A673 (cell line): ENCODE measurements around the gene PLA2G2A. TPM values are rescaled to one million over a fixed set of nuclear protein-coding genes. Genes with fewer than 3 reads are reported as not detected.
"Not testable (repeated sequence)": the region's sequence is repeated elsewhere in the genome, so short reads cannot be mapped to it uniquely, and the experiment has no call there.

ENCODE experiments used
- BruUV-seq: library from RNA; stranded (reverse); fragments of 400-500 nt; replicated peaks from 2 replicates; lab custom pipeline; 2021; lab: Mats Ljungman, UMichigan
- CTCF ChIA-PET: fragments of 300-600 bp; sonication (Branson Sonifier 250); formaldehyde crosslinking; loops from one replicate; lab custom pipeline; 2022; ENCODE audit warnings: antibody characterized with exemption; lab: Charles Lee
- POLR2A ChIA-PET: fragments of 300-600 bp; sonication (Branson Sonifier 250); formaldehyde crosslinking; loops from one replicate; lab custom pipeline; 2022; ENCODE audit warnings: antibody characterized with exemption; ENCODE audit not compliant: low non-redundant PET; lab: Charles Lee
- DNase-seq: peaks from one replicate; pipeline ENCODE4 v3.0.0-alpha.2; 2015; ENCODE audit warnings: low spot score
- H3K27ac ChIP-seq: fragments of 200-600 bp; sonication (generic); 2 replicates; pipeline ENCODE4 v1.5.1; 2016; ENCODE audit warnings: mixed run types, low read depth, mild to moderate bottlenecking, mixed read lengths, antibody characterized with exemption, low read length; ENCODE audit not compliant: poor library complexity, severe bottlenecking
- H3K27me3 ChIP-seq: fragments of 200-600 bp; sonication (generic); replicated peaks from 2 replicates; pipeline ENCODE4 v1.6.1; 2017; ENCODE audit warnings: mixed run types, low read depth, mild to moderate bottlenecking, mixed read lengths, antibody characterized with exemption, low read length; ENCODE audit not compliant: insufficient read depth, poor library complexity
- H3K36me3 ChIP-seq: fragments of 200-600 bp; sonication (generic); 2 replicates; pipeline ENCODE4 v1.6.1; 2016; ENCODE audit warnings: mixed run types, mild to moderate bottlenecking, mixed read lengths, antibody characterized with exemption, low read length; ENCODE audit not compliant: insufficient read depth, poor library complexity, severe bottlenecking
- H3K4me1 ChIP-seq: fragments of 200-600 bp; sonication (generic); 2 replicates; pipeline ENCODE4 v1.6.1; 2017; ENCODE audit warnings: mixed run types, mild to moderate bottlenecking, mixed read lengths, antibody characterized with exemption, low read length; ENCODE audit not compliant: insufficient read depth, poor library complexity, severe bottlenecking
- H3K4me3 ChIP-seq: fragments of 200-600 bp; sonication (generic); 2 replicates; pipeline ENCODE4 v1.5.1; 2016; ENCODE audit warnings: low read depth, mixed run types, mild to moderate bottlenecking, mixed read lengths, low read length; ENCODE audit not compliant: poor library complexity, severe bottlenecking
- H3K9me3 ChIP-seq: fragments of 200-600 bp; sonication (generic); 2 replicates; pipeline ENCODE4 v1.6.1; 2016; ENCODE audit warnings: mixed run types, low read depth, mild to moderate bottlenecking, mixed read lengths, antibody characterized with exemption, low read length; ENCODE audit not compliant: poor library complexity, severe bottlenecking
- EZH2 ChIP-seq: fragments of 200-600 bp; sonication (generic); IDR thresholded peaks from 2 replicates; pipeline ENCODE4 v1.6.1; 2017; ENCODE audit warnings: borderline replicate concordance, low read depth, mild to moderate bottlenecking, mixed read lengths, antibody characterized with exemption, low read length; ENCODE audit not compliant: poor library complexity, severe bottlenecking
- intact Hi-C: fragments of 100-400 bp; cut with micrococcal nuclease; formaldehyde crosslinking; loops from one replicate; pipeline ENCODE4 v1.10.0; 2022; ENCODE audit not compliant: unreplicated experiment
- total RNA-seq: library from RNA; stranded (reverse); gene quantifications from 2 replicates; pipeline ENCODE4 v1.2.3, GENCODE V29; 2021
- TF ChIP-seq, protein P1 (sequence below): fragments of 300-800, 200-600 bp; sonication (generic); conservative IDR thresholded peaks from 2 replicates; pipeline ENCODE4 v1.5.1; 2017; ENCODE audit warnings: low read depth, mild to moderate bottlenecking, antibody characterized with exemption, low read length, moderate library complexity, mixed read lengths

PLA2G2A gene
- total RNA-seq, 1 experiment from 2014 or later: not detected

DNA sequence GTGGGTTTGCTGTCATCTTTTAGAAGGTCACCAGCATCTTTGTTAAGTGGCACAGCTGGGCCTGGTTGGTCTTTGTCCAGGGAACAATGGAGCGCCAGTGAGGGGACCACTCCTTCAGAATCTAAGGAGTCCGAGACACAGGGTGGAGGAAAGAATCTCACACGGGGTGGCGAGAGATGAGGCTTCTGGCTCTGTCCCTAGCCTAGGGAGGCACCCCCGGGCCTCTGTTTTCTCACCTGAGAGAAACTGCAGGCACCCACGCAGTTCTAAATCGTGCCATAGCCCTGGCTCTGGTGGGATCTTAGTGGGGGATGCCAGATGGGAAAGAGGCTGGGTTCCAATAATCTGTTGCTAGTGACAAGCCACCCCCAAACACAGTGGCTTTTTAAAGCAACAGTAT is 45.1 kb downstream of the PLA2G2A start:
- Histone ChIP-seq H3K27ac (no peak overlapping the region), H3K4me1 (no peaks in the 10 kb centered on the region), H3K27me3 (no peaks in the 10 kb centered on the region), H3K36me3 (no peaks in the 10 kb centered on the region), H3K9me3 (peaks cover 11% of the 10 kb centered on the region), H3K4me3 (no peak overlapping the region)
- intact Hi-C loops: no loop called here
- BruUV-seq: no TSS peak
- POLR2A ChIA-PET: no interaction called here
- CTCF ChIA-PET: no interaction called here
- no peak for DNase-seq
- TF ChIP-seq, protein P1, sequence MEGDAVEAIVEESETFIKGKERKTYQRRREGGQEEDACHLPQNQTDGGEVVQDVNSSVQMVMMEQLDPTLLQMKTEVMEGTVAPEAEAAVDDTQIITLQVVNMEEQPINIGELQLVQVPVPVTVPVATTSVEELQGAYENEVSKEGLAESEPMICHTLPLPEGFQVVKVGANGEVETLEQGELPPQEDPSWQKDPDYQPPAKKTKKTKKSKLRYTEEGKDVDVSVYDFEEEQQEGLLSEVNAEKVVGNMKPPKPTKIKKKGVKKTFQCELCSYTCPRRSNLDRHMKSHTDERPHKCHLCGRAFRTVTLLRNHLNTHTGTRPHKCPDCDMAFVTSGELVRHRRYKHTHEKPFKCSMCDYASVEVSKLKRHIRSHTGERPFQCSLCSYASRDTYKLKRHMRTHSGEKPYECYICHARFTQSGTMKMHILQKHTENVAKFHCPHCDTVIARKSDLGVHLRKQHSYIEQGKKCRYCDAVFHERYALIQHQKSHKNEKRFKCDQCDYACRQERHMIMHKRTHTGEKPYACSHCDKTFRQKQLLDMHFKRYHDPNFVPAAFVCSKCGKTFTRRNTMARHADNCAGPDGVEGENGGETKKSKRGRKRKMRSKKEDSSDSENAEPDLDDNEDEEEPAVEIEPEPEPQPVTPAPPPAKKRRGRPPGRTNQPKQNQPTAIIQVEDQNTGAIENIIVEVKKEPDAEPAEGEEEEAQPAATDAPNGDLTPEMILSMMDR: no peak
- no peak for TF ChIP-seq EZH2

DNA sequence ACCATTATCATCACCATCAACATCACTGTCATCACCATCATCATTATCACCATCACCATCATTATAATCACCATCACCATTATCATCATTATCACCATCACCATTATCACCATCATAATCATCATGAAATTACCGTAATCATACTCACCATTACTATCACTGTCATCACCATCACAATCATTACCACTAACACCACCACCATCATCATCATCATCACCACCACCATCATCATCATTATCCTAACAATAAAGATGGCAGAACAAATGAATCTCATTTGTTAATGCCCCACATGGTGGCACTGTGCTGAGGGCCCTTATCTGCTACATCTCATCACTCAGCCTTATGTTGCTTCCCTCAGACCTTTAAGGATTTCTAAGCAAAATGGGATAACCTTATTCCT is 46.6 kb downstream of the PLA2G2A start:
- ChIA-PET CTCF (no interaction called here), POLR2A (no interaction called here)
- DNase-seq: no peak
- no peaks in the 10 kb centered on the region for H3K36me3 ChIP-seq
- no peaks in the 10 kb centered on the region for H3K4me1 ChIP-seq
- H3K4me3 ChIP-seq: no peak overlapping the region
- H3K9me3 ChIP-seq: peaks cover 11% of the 10 kb centered on the region
- H3K27me3 ChIP-seq: no peaks in the 10 kb centered on the region
- no peak for TF ChIP-seq EZH2
- TF ChIP-seq, protein P1: no peak
- no TSS peak for BruUV-seq
- no peak overlapping the region for H3K27ac ChIP-seq
- intact Hi-C loops: no loop called here

DNA sequence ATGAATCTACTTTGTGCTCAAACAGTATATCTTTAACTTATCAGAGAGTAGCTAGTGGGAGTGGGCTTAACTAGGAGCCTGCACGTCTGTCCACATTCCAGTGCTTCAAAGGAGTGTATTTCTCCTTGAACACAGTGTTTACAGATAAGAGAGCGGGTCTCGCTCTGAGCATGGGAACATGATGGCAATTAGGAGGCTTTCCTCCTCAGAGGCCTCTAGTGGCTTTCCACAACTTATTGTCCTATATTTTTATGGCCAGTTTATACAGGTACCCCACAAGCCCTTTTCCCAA is 52.3 kb downstream of the PLA2G2A start:
- H3K9me3 ChIP-seq, DNase-seq, H3K36me3 ChIP-seq, intact Hi-C loops, H3K27me3 ChIP-seq, H3K4me3 ChIP-seq, CTCF ChIA-PET, BruUV-seq, H3K4me1 ChIP-seq, H3K27ac ChIP-seq, POLR2A ChIA-PET: not testable (repeated sequence)

DNA sequence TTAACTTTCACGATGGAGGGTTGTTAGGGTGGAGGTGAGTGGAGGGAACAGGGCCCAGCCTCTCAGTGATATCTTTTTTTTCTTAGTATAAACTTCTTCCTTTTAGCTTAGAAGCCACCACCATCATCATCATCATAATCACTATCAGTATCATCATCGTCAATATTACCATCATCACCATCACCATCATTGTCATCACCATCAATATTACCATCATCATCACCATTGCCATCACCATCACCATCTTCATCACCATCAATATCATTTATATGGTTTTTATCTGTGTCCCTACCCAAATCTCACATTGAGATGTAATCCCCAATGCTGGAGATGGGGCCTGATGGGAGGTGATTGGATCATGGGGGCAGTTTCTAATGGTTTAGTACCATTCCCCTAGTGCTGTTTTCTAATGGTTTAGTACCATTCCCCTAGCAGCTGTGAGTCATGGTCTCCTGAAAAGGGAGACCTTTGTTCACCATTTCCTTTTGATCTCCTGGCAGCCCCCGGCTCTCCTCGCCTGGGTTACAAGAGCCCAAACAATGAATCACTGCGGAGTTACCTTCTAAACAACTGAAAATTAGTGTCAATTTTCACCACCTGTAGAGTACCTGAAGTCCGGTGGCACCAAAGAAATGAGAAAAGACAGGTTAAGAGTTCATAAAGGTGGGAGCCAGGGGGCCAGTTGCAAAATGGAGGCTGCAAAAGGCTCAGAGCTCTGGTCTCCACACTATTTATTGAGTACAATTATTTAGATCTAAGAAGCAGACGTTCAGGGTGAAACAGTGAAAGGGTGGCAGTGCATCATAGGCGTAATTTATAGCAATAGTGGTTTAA is 52.9 kb downstream of the PLA2G2A start:
- Histone ChIP-seq H3K27ac (no peak overlapping the region), H3K4me1 (no peaks in the 10 kb centered on the region), H3K9me3 (peaks cover 2% of the 10 kb centered on the region), H3K4me3 (no peak overlapping the region), H3K36me3 (no peaks in the 10 kb centered on the region), H3K27me3 (no peaks in the 10 kb centered on the region)
- ChIA-PET CTCF (no interaction called here), POLR2A (no interaction called here)
- TF ChIP-seq, protein P1: no peak
- TF ChIP-seq EZH2: no peak
- no TSS peak for BruUV-seq
- intact Hi-C loops: no loop called here
- DNase-seq: no peak
